Activated B cell treated with CpG ODN at 0.5 μM for 24 hours (primary cell): ENCODE results near the gene EHMT2. TPM values are rescaled to one million over a fixed set of nuclear protein-coding genes. Genes with fewer than 3 reads are reported as not detected.
A peak's percentile ranks its signal among the peaks of the same experiment; 100 is the strongest.
"Not testable (repeated sequence)": the region's sequence is repeated elsewhere in the genome, so short reads cannot be mapped to it uniquely, and the experiment has no call there.

Experiments
- ATAC-seq: fragments of 200-7000 bp; cut with Tn5 transposase; one replicate; pipeline ENCODE4 v1.10.0; 2021; ENCODE audit warnings: low read depth, mild to moderate bottlenecking, moderate library complexity
- CTCF ChIA-PET: fragments of 350-600 bp; sonication (Branson Sonifier 250); formaldehyde crosslinking; loops from one replicate; lab custom pipeline; 2021; ENCODE audit warnings: antibody characterized with exemption; lab: Charles Lee
- POLR2A ChIA-PET: fragments of 350-600 bp; sonication (Branson Sonifier 250); formaldehyde crosslinking; loops from one replicate; lab custom pipeline; 2021; ENCODE audit warnings: antibody characterized with exemption; lab: Charles Lee
- DNase-seq: peaks from one replicate; pipeline ENCODE4 v3.0.0; 2022
- H3K27ac Mint-ChIP-seq: one replicate; pipeline ENCODE4 v1.8.0; 2020; ENCODE audit warnings: mixed read lengths
- H3K27me3 Mint-ChIP-seq: one replicate; pipeline ENCODE4 v1.8.0; 2021; ENCODE audit warnings: mixed read lengths
- H3K36me3 Mint-ChIP-seq: one replicate; pipeline ENCODE4 v1.8.0; 2021; ENCODE audit warnings: low read depth, mixed read lengths
- H3K4me1 Mint-ChIP-seq: one replicate; pipeline ENCODE4 v1.8.0; 2021; ENCODE audit warnings: mixed read lengths
- H3K4me3 Mint-ChIP-seq: one replicate; pipeline ENCODE4 v1.8.0; 2020; ENCODE audit warnings: mild to moderate bottlenecking, mixed read lengths
- H3K9me3 Mint-ChIP-seq: one replicate; pipeline ENCODE4 v1.8.0; 2020; ENCODE audit warnings: mixed read lengths
- intact Hi-C: fragments of 100-400 bp; cut with micrococcal nuclease; formaldehyde crosslinking; loops from one replicate; pipeline ENCODE4 v1.15.1; 2024
- total RNA-seq: library from RNA; stranded (reverse); gene quantifications from 2 replicates; pipeline ENCODE4 v1.2.3, GENCODE V29; 2022
- TF ChIP-seq, protein P1 (sequence below): fragments of 200-600 bp; IDR thresholded peaks from one replicate; pipeline ENCODE4 v1.8.0; 2022; ENCODE audit warnings: antibody characterized with exemption, mild to moderate bottlenecking

EHMT2 gene
- total RNA-seq, 1 donor from 2014 or later, result 58.4 TPM

- H3K4me3 Mint-ChIP-seq, result no peak overlapping the region
- ChIA-PET CTCF (interaction anchor here (0.9 kb wide), 1 partner anchor 26 kb away, joined by 5 read pairs; no protein-coding TSS in a partner anchor), POLR2A (interaction anchor here (4.9 kb wide), 1 partner anchor 31 kb away, joined by 133 read pairs; no protein-coding TSS in a partner anchor)
- peaks cover 21% of the 10 kb centered on the region for H3K4me1 Mint-ChIP-seq
- no peak overlapping the region for H3K27ac Mint-ChIP-seq
- peaks cover 20% of the 10 kb centered on the region for H3K36me3 Mint-ChIP-seq
- ATAC-seq, result no peak
- peaks cover 1% of the 10 kb centered on the region for H3K27me3 Mint-ChIP-seq
- intact Hi-C loops, result no loop called here
- TF ChIP-seq, protein P1, sequence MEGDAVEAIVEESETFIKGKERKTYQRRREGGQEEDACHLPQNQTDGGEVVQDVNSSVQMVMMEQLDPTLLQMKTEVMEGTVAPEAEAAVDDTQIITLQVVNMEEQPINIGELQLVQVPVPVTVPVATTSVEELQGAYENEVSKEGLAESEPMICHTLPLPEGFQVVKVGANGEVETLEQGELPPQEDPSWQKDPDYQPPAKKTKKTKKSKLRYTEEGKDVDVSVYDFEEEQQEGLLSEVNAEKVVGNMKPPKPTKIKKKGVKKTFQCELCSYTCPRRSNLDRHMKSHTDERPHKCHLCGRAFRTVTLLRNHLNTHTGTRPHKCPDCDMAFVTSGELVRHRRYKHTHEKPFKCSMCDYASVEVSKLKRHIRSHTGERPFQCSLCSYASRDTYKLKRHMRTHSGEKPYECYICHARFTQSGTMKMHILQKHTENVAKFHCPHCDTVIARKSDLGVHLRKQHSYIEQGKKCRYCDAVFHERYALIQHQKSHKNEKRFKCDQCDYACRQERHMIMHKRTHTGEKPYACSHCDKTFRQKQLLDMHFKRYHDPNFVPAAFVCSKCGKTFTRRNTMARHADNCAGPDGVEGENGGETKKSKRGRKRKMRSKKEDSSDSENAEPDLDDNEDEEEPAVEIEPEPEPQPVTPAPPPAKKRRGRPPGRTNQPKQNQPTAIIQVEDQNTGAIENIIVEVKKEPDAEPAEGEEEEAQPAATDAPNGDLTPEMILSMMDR, result no peak
- H3K9me3 Mint-ChIP-seq, result no peaks in the 10 kb centered on the region
- no peak for DNase-seq
These were observed 32.0 kb downstream of the EHMT2 start for GRCh38 chr6:31865205-31866118.

DNA sequence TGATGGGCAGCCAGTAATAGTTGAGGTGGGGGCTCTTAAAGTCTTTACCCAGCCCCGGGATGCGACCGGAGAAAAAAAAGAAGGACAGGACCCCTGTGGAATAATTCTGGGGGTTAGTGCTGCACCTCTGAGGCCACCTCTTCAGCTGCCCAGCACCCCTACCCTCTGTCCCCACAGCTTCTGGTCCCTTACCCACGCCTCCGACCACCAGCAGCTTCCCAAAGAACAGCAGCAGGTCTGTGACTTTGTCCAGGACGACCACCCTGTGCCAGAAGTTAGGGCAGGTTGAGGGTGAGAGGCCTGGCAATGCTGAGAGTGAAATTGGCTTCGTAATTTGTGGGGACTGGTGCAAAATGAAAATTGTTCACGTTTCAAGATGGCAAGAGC is 32.7 kb downstream of the EHMT2 start:
- Mint-ChIP-seq H3K9me3 (no peaks in the 10 kb centered on the region), H3K4me3 (no peak overlapping the region), H3K27ac (no peak overlapping the region), H3K36me3 (peaks cover 26% of the 10 kb centered on the region), H3K27me3 (no peaks in the 10 kb centered on the region), H3K4me1 (peaks cover 21% of the 10 kb centered on the region)
- intact Hi-C loops, result loop anchor here (1.0 kb wide), 1 partner anchor 319 kb away; the partner anchor contains the start of gene ATP6V1G2
- DNase-seq, result no peak
- no peak for ATAC-seq
- ChIA-PET CTCF (interaction anchor here (0.9 to 1.2 kb wide), 2 partner anchors 26 to 33 kb away, joined by 4 to 5 read pairs; no protein-coding TSS in a partner anchor), POLR2A (interaction anchor here (2.8 to 4.9 kb wide), 2 partner anchors 31 to 33 kb away, joined by 29 to 133 read pairs; partner anchors contain the start of gene EHMT2)
- TF ChIP-seq, protein P1, result no peak

GRCh38 chr6:31864123-31864562 is 33.4 kb downstream of the EHMT2 start:
- peak overlapping the region; percentile 93 for H3K27ac Mint-ChIP-seq
- peak overlapping the region; percentile 95 for H3K4me3 Mint-ChIP-seq
- ChIA-PET CTCF (interaction anchor here (0.7 to 1.5 kb wide), 5 partner anchors 11 to 317 kb away, joined by 3 to 5 read pairs (median 4); partner anchors contain the start of gene ATP6V1G2), POLR2A (interaction anchor here (0.6 to 4.9 kb wide), 11 partner anchors 24 to 313 kb away, joined by 3 to 133 read pairs (median 6); partner anchors contain the start of genes ABHD16A, APOM, BAG6 and C6orf47)
- not testable (repeated sequence) for DNase-seq, H3K9me3 Mint-ChIP-seq, H3K27me3 Mint-ChIP-seq, ATAC-seq
- H3K4me1 Mint-ChIP-seq, result peaks cover 21% of the 10 kb centered on the region
- H3K36me3 Mint-ChIP-seq, result peaks cover 33% of the 10 kb centered on the region
- intact Hi-C loops, result loop anchor here (1.0 kb wide), 1 partner anchor 318 kb away; the partner anchor contains the start of gene ATP6V1G2

DNA sequence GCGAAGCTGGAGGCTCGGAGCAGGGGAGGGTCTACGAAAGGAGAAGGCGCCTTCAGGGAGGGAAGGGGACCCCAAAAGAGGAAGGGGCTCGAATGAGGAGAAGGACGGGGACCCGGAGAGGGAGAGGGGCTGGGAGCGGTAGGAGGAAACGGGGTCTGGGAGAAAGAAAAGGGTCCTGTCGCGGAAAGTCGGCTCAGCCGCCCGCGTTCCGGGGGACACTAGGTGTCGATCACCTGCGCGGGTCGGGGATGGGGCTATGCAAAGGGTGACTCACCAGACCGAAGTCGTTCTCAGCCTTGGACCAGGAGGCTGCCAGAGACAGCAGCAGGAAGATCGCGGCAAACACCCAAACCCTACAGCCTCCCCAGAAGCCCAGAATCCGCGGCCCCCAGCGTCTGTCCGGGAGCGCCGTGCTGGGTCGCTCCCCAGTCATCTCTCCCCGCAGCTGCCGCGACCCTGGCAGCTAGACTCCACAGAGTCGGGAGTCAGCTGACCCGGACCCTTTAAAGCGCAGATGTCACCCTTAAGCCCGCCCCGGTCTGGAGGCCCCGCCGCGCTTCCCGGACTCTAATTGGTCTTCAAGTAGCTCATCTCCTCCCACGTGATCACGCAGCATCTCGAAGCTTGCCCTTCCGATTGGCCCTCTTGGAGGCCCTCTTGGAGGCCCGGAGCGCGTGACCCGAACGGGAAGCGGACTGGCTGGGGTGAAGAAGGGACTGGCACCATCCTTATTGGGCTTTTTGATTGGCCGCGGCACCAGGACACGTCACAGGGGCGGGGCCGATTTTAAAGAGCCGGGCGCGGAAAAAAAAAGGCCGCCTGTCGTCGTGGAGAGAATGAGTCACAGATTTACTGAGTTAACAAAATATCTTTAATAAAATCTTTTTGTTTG is 34.9 kb downstream of the EHMT2 start, which contains the start of gene NEU1:
NEU1 (minus strand) TSS at position 478 of the 892 bp plus-strand sequence; CDS start at position 433, 45 bp downstream.
- Mint-ChIP-seq H3K27me3 (no peaks in the 10 kb centered on the region), H3K4me3 (peak within 1 kb of the TSS; percentile 95), H3K27ac (peak within 1 kb of the TSS; percentile 93), H3K9me3 (no peaks in the 10 kb centered on the region), H3K36me3 (peaks cover 40% of the 10 kb centered on the region), H3K4me1 (peaks cover 21% of the 10 kb centered on the region)
- peak; percentile 91 for ATAC-seq
- CTCF ChIA-PET, result interaction anchor here (1.1 to 1.5 kb wide), 5 partner anchors 27 to 321 kb away, joined by 3 to 5 read pairs (median 4); partner anchors contain the start of genes ATP6V1G2 and DDX39B
- peak; percentile 93 for DNase-seq
- intact Hi-C loops, result loop anchor here (1.0 to 2.0 kb wide), 10 partner anchors 28 to 314 kb away; partner anchors contain the start of genes AGPAT1, BAG6, CSNK2B and DDAH2
- TF ChIP-seq, protein P1, result no peak
- POLR2A ChIA-PET, result interaction anchor here (0.6 to 4.9 kb wide), 32 partner anchors 16 to 367 kb away, joined by 3 to 133 read pairs (median 5); partner anchors contain the start of genes ABHD16A, APOM, BAG6 and CLIC1
